IMR-90 (cell line): ENCODE data around the gene SLC9A1. TPM values are rescaled to one million over a fixed set of nuclear protein-coding genes. Genes with fewer than 3 reads are reported as not detected.

Source experiments
- ATAC-seq: fragments of 200-7000 bp; cut with Tn5 transposase; 2 replicates; pipeline ENCODE4 v1.9.1; 2020; ENCODE audit warnings: low read depth, mild to moderate bottlenecking, moderate library complexity
- Bru-seq: library from RNA; stranded (reverse); fragments of 400-500 nt; gene quantifications from one replicate; lab custom pipeline; 2021; lab: Mats Ljungman, UMichigan
- BruChase-seq, 2 experiments: library from RNA; stranded (reverse); fragments of 400-500 nt; gene quantifications; one replicate each; lab custom pipeline; 2021; lab: Mats Ljungman, UMichigan
- BruUV-seq: library from RNA; stranded (reverse); fragments of 400-500 nt; replicated peaks from 2 replicates; lab custom pipeline; 2021; lab: Mats Ljungman, UMichigan
- CTCF ChIA-PET: fragments of 300-600 bp; formaldehyde crosslinking; extraction: SDS; loops from one replicate; lab custom pipeline; 2021; ENCODE audit warnings: antibody characterized with exemption; lab: Yijun Ruan, JAX
- POLR2A ChIA-PET: fragments of 300-600 bp; sonication (Branson Sonifier 250); formaldehyde crosslinking; loops from one replicate; lab custom pipeline; 2022; ENCODE audit warnings: antibody characterized with exemption; ENCODE audit not compliant: unreplicated experiment; lab: Charles Lee
- DNase-seq: peaks from one replicate; pipeline ENCODE4 v3.0.0; 2013
- H2AFZ ChIP-seq: replicated peaks from 2 replicates; pipeline ENCODE3; 2013; ENCODE audit warnings: low read length, mild to moderate bottlenecking; ENCODE audit not compliant: poor library complexity
- H2AK5ac ChIP-seq: 2 replicates; pipeline ENCODE4 v1.6.1; 2013; ENCODE audit warnings: low read depth, low read length, inconsistent platforms
- H2AK9ac ChIP-seq: replicated peaks from 2 replicates; pipeline ENCODE3; 2013; ENCODE audit warnings: mild to moderate bottlenecking, low read depth, low read length, moderate library complexity; ENCODE audit not compliant: poor library complexity
- H2BK120ac ChIP-seq: 2 replicates; pipeline ENCODE4 v1.6.1; 2013; ENCODE audit warnings: low read depth, low read length, inconsistent platforms
- H2BK15ac ChIP-seq: 3 replicates; pipeline ENCODE4 v1.6.1; 2013; ENCODE audit warnings: low read depth, low read length, inconsistent platforms
- H2BK20ac ChIP-seq: 2 replicates; pipeline ENCODE4 v1.6.1; 2013; ENCODE audit warnings: low read depth, mild to moderate bottlenecking, inconsistent platforms, low read length, moderate library complexity
- H2BK5ac ChIP-seq: 2 replicates; pipeline ENCODE4 v1.6.1; 2013; ENCODE audit warnings: mild to moderate bottlenecking, low read depth, low read length, inconsistent platforms; ENCODE audit not compliant: poor library complexity, severe bottlenecking
- H3K14ac ChIP-seq: replicated peaks from 2 replicates; pipeline ENCODE4 v1.6.1; 2013; ENCODE audit warnings: low read depth, low read length, inconsistent platforms
- H3K18ac ChIP-seq: 2 replicates; pipeline ENCODE4 v1.6.1; 2013; ENCODE audit warnings: low read depth, low read length, control low read depth
- H3K23ac ChIP-seq: 2 replicates; pipeline ENCODE4 v1.6.1; 2013; ENCODE audit warnings: low read depth, low read length, inconsistent platforms
- H3K27ac ChIP-seq: 2 replicates; pipeline ENCODE4 v1.5.1; 2013; ENCODE audit warnings: mild to moderate bottlenecking, control low read depth, low read length; ENCODE audit not compliant: insufficient read depth
- H3K27me3 ChIP-seq: 2 replicates; pipeline ENCODE4 v1.6.1; 2013; ENCODE audit warnings: low read length; ENCODE audit not compliant: control insufficient read depth, insufficient read depth
- H3K36me3 ChIP-seq: 2 replicates; pipeline ENCODE4 v1.6.1; 2013; ENCODE audit warnings: low read length, mixed read lengths; ENCODE audit not compliant: control insufficient read depth, insufficient read depth
- H3K4ac ChIP-seq: 2 replicates; pipeline ENCODE4 v1.6.1; 2013; ENCODE audit warnings: low read depth, low read length, inconsistent platforms
- H3K4me1 ChIP-seq: 2 replicates; pipeline ENCODE4 v1.6.1; 2013; ENCODE audit warnings: low read length, mixed read lengths; ENCODE audit not compliant: control insufficient read depth, insufficient read depth
- H3K4me2 ChIP-seq: 2 replicates; pipeline ENCODE4 v1.6.1; 2013; ENCODE audit warnings: low read depth, mild to moderate bottlenecking, control low read depth, low read length, moderate library complexity
- H3K4me3 ChIP-seq: 2 replicates; pipeline ENCODE4 v1.5.1; 2013; ENCODE audit warnings: low read depth, mild to moderate bottlenecking, control low read depth, low read length, moderate library complexity; ENCODE audit not compliant: insufficient read depth
- H3K56ac ChIP-seq: 2 replicates; pipeline ENCODE4 v1.6.1; 2013; ENCODE audit warnings: low read length, inconsistent platforms; ENCODE audit not compliant: insufficient read depth; ENCODE audit errors: extremely low read depth
- H3K79me1 ChIP-seq, 2 experiments: 2 replicates each; pipeline ENCODE4 v1.6.1; 2013; ENCODE audit warnings: low read length in 2 of 2, inconsistent platforms in 1 of 2, low read depth in 1 of 2
- H3K9ac ChIP-seq: 2 replicates; pipeline ENCODE4 v1.6.1; 2013; ENCODE audit warnings: low read depth, low read length, control low read depth
- H3K9me1 ChIP-seq: 2 replicates; pipeline ENCODE4 v1.6.1; 2013; ENCODE audit warnings: low read length, inconsistent platforms; ENCODE audit not compliant: insufficient read depth
- H3K9me3 ChIP-seq: 2 replicates; pipeline ENCODE4 v1.6.1; 2013; ENCODE audit warnings: low read length; ENCODE audit not compliant: control insufficient read depth, insufficient read depth
- H4K20me1 ChIP-seq: 2 replicates; pipeline ENCODE4 v1.6.1; 2013; ENCODE audit warnings: low read length, inconsistent platforms; ENCODE audit not compliant: insufficient read depth
- H4K5ac ChIP-seq: 2 replicates; pipeline ENCODE4 v1.6.1; 2013; ENCODE audit warnings: mild to moderate bottlenecking, low read depth, low read length, control low read depth
- H4K8ac ChIP-seq, 2 experiments: 2 replicates each; pipeline ENCODE4 v1.6.1; 2013; ENCODE audit warnings: low read depth in 2 of 2, low read length in 2 of 2, control low read depth in 1 of 2, inconsistent platforms in 1 of 2
- H4K91ac ChIP-seq: 2 replicates; pipeline ENCODE4 v1.6.1; 2013; ENCODE audit warnings: low read depth, low read length, inconsistent platforms; ENCODE audit not compliant: insufficient read depth
- BHLHE40 ChIP-seq: fragments of 150-350 bp; IDR thresholded peaks from 2 replicates; pipeline ENCODE4 v1.6.1; 2016; ENCODE audit warnings: mild to moderate bottlenecking, low read depth, low read length
- CEBPB ChIP-seq: IDR thresholded peaks from 2 replicates; pipeline ENCODE4 v1.6.1; 2012; ENCODE audit warnings: low read depth, low read length, improper control_type of control experiment
- CHD1 ChIP-seq: IDR thresholded peaks from 2 replicates; pipeline ENCODE4 v1.6.1; 2012; ENCODE audit warnings: low read depth, low read length, improper control_type of control experiment
- ELK1 ChIP-seq: fragments of 150-350 bp; IDR thresholded peaks from 2 replicates; pipeline ENCODE4 v1.6.1; 2016; ENCODE audit warnings: low read depth, mild to moderate bottlenecking, low read length, moderate library complexity, borderline replicate concordance
- MAFK ChIP-seq: IDR thresholded peaks from 2 replicates; pipeline ENCODE4 v1.6.1; 2012; ENCODE audit warnings: low read depth, low read length, improper control_type of control experiment
- MAZ ChIP-seq: IDR thresholded peaks from 2 replicates; pipeline ENCODE4 v1.6.1; 2012; ENCODE audit warnings: low read depth, mild to moderate bottlenecking, low read length, improper control_type of control experiment, moderate library complexity, borderline replicate concordance
- NFE2L2 ChIP-seq: fragments of 150-350 bp; IDR thresholded peaks from 2 replicates; pipeline ENCODE4 v1.6.1; 2016; ENCODE audit warnings: low read depth, mild to moderate bottlenecking, low read length
- SMC3 ChIP-seq: fragments of 150-350 bp; IDR thresholded peaks from 2 replicates; pipeline ENCODE4 v1.6.1; 2016; ENCODE audit warnings: low read depth, mild to moderate bottlenecking, antibody characterized with exemption, low read length, moderate library complexity
- USF2 ChIP-seq: fragments of 150-350 bp; IDR thresholded peaks from 2 replicates; pipeline ENCODE4 v1.6.1; 2017; ENCODE audit warnings: mild to moderate bottlenecking, antibody characterized with exemption, low read length, low read depth
- WGBS, 2 experiments: methylation state at CpG; one replicate each; pipeline versions ENCODE4 v1.1.5 to v1.1.7; 2013; ENCODE audit warnings: missing lambda C conversion rate in 2 of 2; ENCODE audit not compliant: insufficient read length in 1 of 2; ENCODE audit errors: extremely low coverage in 2 of 2; 5-methylcytosine and 5-hydroxymethylcytosine counted together
- dilution Hi-C: fragments of 300-500 bp; cut with HindIII; formaldehyde crosslinking; loops from one replicate; pipeline ENCODE4 v1.14.3; 2018; ENCODE audit warnings: low sequenced_read_pairs; ENCODE audit not compliant: unreplicated experiment
- in situ Hi-C: fragments of 300-500 bp; cut with MboI; formaldehyde crosslinking; loops from 3 replicates; pipeline ENCODE4 v1.14.3; 2019; ENCODE audit warnings: low sequenced_read_pairs, inconsistent platforms, mixed read lengths
- intact Hi-C: fragments of 100-400 bp; cut with micrococcal nuclease; formaldehyde crosslinking; loops from 2 replicates; pipeline ENCODE4 v1.10.0; 2022
- long read RNA-seq: library from polyadenylated mRNA; unstranded; transcript quantifications from one replicate; pipeline ENCODE4 v2.0.0, GENCODE V29; 2021; ENCODE audit not compliant: unreplicated experiment
- polyA plus RNA-seq, 3 experiments: library from polyadenylated mRNA; depleted of rRNA; stranded (reverse); fragments of >200 nt; gene quantifications; 2 replicates each; pipeline ENCODE4 v1.2.3, GENCODE V29; 2012; ENCODE audit warnings: low replicate concordance in 1 of 3
- total RNA-seq: library from RNA; depleted of rRNA; stranded (reverse); fragments of >200 nt; gene quantifications from 2 replicates; pipeline ENCODE4 v1.2.3, GENCODE V29; 2012; rRNA removed
- TF ChIP-seq, protein P1 (sequence below): conservative IDR thresholded peaks from 2 replicates; pipeline ENCODE4 v1.5.1; 2012; ENCODE audit warnings: mild to moderate bottlenecking, low read depth, low read length, improper control_type of control experiment

SLC9A1 gene
- total RNA-seq (1.9 and 2.0 TPM in 2 replicates), polyA plus RNA-seq (2012; rRNA removed) (20.5 and 21.2 TPM in 2 replicates), Bru-seq, nascent RNA (percentile 82 among the genes with signal in this experiment), BruChase-seq, experiment 1, labeled RNA remaining after a 6-hour chase (percentile 88 among the genes with signal in this experiment), BruChase-seq, experiment 2, labeled RNA remaining after a 2-hour chase (percentile 77 among the genes with signal in this experiment)
- polyA plus RNA-seq (2012; cell fraction: cytosol; rRNA removed): 14.3 and 19.8 TPM in 2 replicates
- 30.7 and 36.7 TPM in 2 replicates for polyA plus RNA-seq (2012; cell fraction: nucleus; rRNA removed; ENCODE audit: low replicate concordance)
- long read RNA-seq, partial matches to known transcripts: 12 of 28 reads
- long read RNA-seq, other reads (novel, unspliced or antisense): 14 of 28 reads

DNA sequence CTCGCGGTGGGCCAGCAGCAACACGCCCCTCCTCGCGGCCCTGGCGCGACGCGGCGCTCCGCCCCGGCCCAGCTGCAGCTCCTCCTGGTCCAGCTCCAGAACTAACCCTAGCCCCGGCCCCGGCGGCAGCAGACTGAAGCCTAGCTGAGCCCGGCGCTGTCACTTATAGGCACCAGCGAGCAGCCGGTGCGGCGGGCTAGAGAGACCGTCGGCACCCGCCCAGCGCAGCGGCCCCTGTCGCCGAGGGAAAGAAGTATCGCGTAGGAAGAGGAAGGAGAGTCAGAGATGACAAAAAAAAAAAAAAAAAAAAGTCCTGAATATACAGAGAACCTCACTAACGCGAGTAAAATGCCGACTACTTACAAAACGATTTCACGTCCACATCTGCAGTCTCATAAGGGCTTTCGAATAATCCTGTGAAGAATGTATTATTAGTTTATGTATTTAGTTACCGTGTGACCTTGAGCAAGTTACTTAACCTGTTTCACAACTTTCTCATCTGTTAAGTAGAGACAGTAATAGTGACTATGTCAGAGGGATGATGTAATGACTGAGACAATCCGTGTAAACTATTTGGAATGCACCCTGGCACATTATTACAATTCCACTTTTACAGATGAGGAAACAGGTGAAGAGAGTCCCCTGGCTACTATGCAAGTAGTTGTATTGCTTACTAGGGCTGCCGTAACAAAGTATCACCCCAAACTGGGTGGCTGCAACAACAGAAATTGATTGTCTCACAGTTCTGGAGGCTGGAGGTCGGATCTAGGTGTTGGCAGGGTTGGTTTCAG is at the start of gene SLC9A1:
Gene SLC9A1 (minus strand): TSS at position 135 of the 791 bp plus-strand sequence. CDS start 791 bp downstream, outside the sequence.
- Histone ChIP-seq H4K91ac (peak within 1 kb of the TSS; percentile 81), H3K4me1 (peaks cover 31% of the 10 kb centered on the region), H2AK9ac (peak within 1 kb of the TSS; percentile 80), H3K9me3 (no peaks in the 10 kb centered on the region), H3K36me3 (no peaks in the 10 kb centered on the region), H3K56ac (peak within 1 kb of the TSS; percentile 68), H3K79me1 (peaks cover 21 to 44% of the 10 kb centered on the region in 2 experiments; a peak in 3 of 4 replicates), H3K18ac (peak within 1 kb of the TSS; percentile 45), H3K9ac (peak within 1 kb of the TSS; percentile 75), H4K5ac (peak within 1 kb of the TSS; percentile 66), H2BK15ac (peak within 1 kb of the TSS; percentile 53; the same call in 1 of the 3 replicates), H4K20me1 (peaks cover 14% of the 10 kb centered on the region), H4K8ac (peak within 1 kb of the TSS; percentile 10 to 80), H3K4ac (peak within 1 kb of the TSS; percentile 72), H3K14ac (peak within 1 kb of the TSS; percentile 91), H2AFZ (peak within 1 kb of the TSS; percentile 77), H3K23ac (peak within 1 kb of the TSS; percentile 79), H3K27ac (peak within 1 kb of the TSS; percentile 72), H3K4me3 (peak within 1 kb of the TSS; percentile 61), H3K27me3 (no peaks in the 10 kb centered on the region), H2BK20ac (peak within 1 kb of the TSS; percentile 71; the same call in 1 of the 2 replicates), H2AK5ac (peak within 1 kb of the TSS; percentile 83), H3K9me1 (peaks cover 27% of the 10 kb centered on the region), H3K4me2 (peak within 1 kb of the TSS; percentile 98), H2BK120ac (peak within 1 kb of the TSS; percentile 88), H2BK5ac (peak within 1 kb of the TSS; percentile 83)
- intact Hi-C loops (loop anchor here (1.0 kb wide), 1 partner anchor 43 kb away; no protein-coding TSS in a partner anchor), in situ Hi-C loops (loop anchor here (5.0 kb wide), 1 partner anchor 38 kb away; no protein-coding TSS in a partner anchor), dilution Hi-C loops (no loop called here)
- DNase-seq (peak; percentile 90), ATAC-seq (peak; percentile 94)
- 100% methylated on average over 1 of the region's 40 CpGs; no CpG with 5 or more reads in 1 of the 2 experiments for WGBS, 2 experiments
- POLR2A ChIA-PET: interaction anchor here (0.6 to 1.5 kb wide), 5 partner anchors 10 to 124 kb away, joined by 3 to 9 read pairs (median 3); no protein-coding TSS in a partner anchor
- BruUV-seq: no TSS peak
- CTCF ChIA-PET: interaction anchor here (0.6 to 1.6 kb wide), 7 partner anchors 9 to 306 kb away, joined by 3 to 7 read pairs (median 4); no protein-coding TSS in a partner anchor
- TF ChIP-seq NFE2L2 (no peak), USF2 (no peak), ELK1 (no peak), CEBPB (peak; percentile 98), MAFK (no peak), BHLHE40 (0 out of 2 replicates have a peak, but pooled peaks have one; percentile 13), CHD1 (no peak), SMC3 (peak; percentile 39), MAZ (peak; percentile 54; the same call in 1 of the 2 replicates)
- TF ChIP-seq, protein P1, sequence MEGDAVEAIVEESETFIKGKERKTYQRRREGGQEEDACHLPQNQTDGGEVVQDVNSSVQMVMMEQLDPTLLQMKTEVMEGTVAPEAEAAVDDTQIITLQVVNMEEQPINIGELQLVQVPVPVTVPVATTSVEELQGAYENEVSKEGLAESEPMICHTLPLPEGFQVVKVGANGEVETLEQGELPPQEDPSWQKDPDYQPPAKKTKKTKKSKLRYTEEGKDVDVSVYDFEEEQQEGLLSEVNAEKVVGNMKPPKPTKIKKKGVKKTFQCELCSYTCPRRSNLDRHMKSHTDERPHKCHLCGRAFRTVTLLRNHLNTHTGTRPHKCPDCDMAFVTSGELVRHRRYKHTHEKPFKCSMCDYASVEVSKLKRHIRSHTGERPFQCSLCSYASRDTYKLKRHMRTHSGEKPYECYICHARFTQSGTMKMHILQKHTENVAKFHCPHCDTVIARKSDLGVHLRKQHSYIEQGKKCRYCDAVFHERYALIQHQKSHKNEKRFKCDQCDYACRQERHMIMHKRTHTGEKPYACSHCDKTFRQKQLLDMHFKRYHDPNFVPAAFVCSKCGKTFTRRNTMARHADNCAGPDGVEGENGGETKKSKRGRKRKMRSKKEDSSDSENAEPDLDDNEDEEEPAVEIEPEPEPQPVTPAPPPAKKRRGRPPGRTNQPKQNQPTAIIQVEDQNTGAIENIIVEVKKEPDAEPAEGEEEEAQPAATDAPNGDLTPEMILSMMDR: peak; percentile 93
